Measurements from ENCODE around the gene SETD6.

SETD6 gene

DNA sequence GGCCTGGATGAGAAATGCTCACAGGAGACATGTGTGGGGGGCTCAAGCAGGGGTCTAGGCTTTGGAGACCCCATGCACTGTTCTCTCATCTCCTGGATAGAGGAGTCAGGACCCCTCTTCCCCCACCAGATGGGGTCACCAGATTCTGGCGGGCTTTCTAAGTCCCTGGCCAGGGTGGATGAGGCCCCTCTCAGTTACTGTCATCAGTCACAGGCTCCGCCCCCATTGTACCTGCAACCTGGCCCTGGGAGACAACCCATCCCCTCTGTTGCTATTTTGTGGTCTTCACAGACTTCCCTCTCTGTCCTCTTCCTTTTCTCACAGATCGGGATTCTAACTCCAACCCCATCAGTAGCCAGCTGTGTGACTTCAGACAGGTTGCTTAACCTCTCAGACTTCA lies 48.9 kb upstream of the SETD6 start (continued):
- TF ChIP-seq ZNF112 (tag by site-specific recombination; IDR thresholded peaks at IDR 0.05) = no peak
- no peak for TF ChIP-seq ZEB2 (tag by site-specific recombination; IDR thresholded peaks at IDR 0.05)
- TF ChIP-seq, protein P1, sequence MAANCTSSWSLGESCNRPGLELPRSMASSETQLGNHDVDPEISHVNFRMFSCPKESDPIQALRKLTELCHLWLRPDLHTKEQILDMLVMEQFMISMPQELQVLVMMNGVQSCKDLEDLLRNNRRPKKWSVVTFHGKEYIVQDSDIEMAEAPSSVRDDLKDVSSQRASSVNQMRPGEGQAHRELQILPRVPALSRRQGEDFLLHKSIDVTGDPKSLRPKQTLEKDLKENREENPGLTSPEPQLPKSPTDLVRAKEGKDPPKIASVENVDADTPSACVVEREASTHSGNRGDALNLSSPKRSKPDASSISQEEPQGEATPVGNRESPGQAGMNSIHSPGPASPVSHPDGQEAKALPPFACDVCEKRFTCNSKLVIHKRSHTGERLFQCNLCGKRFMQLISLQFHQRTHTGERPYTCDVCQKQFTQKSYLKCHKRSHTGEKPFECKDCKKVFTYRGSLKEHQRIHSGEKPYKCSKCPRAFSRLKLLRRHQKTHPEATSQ (tag by site-specific recombination; IDR thresholded peaks at IDR 0.05) = no peak

DNA sequence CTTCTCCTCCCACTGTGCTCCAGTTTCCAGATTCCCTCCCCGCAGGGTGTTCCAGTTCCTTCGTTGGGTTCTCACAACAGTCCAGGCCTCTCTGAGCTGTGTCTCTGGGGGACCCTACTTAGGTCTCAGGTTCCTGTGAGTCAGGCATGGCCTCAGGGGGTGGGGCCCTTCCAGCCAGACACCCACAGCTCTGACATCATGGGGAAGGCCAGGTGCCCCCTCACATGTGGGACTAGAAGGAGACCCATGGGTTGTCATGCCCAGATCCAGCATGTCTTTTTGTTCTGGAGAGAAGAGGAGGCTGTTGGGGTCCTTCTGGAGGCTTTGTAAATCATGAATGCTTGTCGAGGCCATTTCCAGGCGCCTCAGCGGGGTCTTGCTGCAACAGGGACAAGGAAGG lies 47.4 kb upstream of the SETD6 start:
- ChIA-PET CTCF (interaction anchor here (0.9 kb wide), 1 partner anchor 20 kb away, joined by 4 read pairs; no protein-coding TSS in a partner anchor), POLR2A (no interaction called here)
- Histone ChIP-seq H3K4me1 (ENCODE audit: control insufficient read depth, insufficient read depth, low read length) (peaks cover 2% of the 10 kb centered on the region; the same call in 1 of the 2 replicates), H3K4me3 (ENCODE audit: low read depth, low read length) (no peak overlapping the region), H3K36me3 (ENCODE audit: control insufficient read depth in 2 of 2, insufficient read depth in 1 of 2, low read length in 2 of 2) (no peaks in the 10 kb centered on the region), H3K27ac (ENCODE audit: extremely low read depth, low read depth, low read length) (no peak overlapping the region), H3K9me3 (ENCODE audit: control insufficient read depth, insufficient read depth, low read depth, low read length) (no peaks in the 10 kb centered on the region)
- TF ChIP-seq ZFHX2 (tag by site-specific recombination; conservative IDR thresholded peaks at IDR 0.05) (peak; percentile 45), YY2 (tag by site-specific recombination; IDR thresholded peaks at IDR 0.05) (no peak), ZNF423 (tag by site-specific recombination; IDR thresholded peaks at IDR 0.05) (no peak), GFI1B (tag by site-specific recombination; IDR thresholded peaks at IDR 0.05) (no peak), ZBTB48 (tag by site-specific recombination; IDR thresholded peaks at IDR 0.05) (no peak), KLF7 (tag by site-specific recombination; IDR thresholded peaks at IDR 0.05; ENCODE audit: borderline replicate concordance) (no peak), ZNF155 (tag by site-specific recombination; IDR thresholded peaks at IDR 0.05) (no peak), KLF9 (tag by site-specific recombination; IDR thresholded peaks at IDR 0.05; ENCODE audit: low read depth) (no peak), ZNF654 (tag by site-specific recombination; IDR thresholded peaks at IDR 0.05; ENCODE audit: low read depth) (no peak), ZBTB1 (tag by site-specific recombination; IDR thresholded peaks at IDR 0.05) (no peak), EGR2 (tag by site-specific recombination; IDR thresholded peaks at IDR 0.05; ENCODE audit: low read depth) (peak; percentile 51; the same call in 1 of the 2 replicates), ZNF626 (tag by site-specific recombination; IDR thresholded peaks at IDR 0.05) (no peak), ZNF394 (tag by site-specific recombination; IDR thresholded peaks at IDR 0.05; ENCODE audit: borderline replicate concordance) (no peak), OVOL3 (tag by site-specific recombination; IDR thresholded peaks at IDR 0.05) (no peak), ZIC2 (tag by site-specific recombination; IDR thresholded peaks at IDR 0.05) (0 out of 2 replicates have a peak, but pooled peaks have one; percentile 11), ZNF311 (tag by site-specific recombination; IDR thresholded peaks at IDR 0.05; ENCODE audit: borderline replicate concordance) (no peak), SP3 (tag by site-specific recombination; IDR thresholded peaks at IDR 0.05) (no peak), ZBTB20 (tag by site-specific recombination; IDR thresholded peaks at IDR 0.05) (no peak)
- TF ChIP-seq, protein P2, sequence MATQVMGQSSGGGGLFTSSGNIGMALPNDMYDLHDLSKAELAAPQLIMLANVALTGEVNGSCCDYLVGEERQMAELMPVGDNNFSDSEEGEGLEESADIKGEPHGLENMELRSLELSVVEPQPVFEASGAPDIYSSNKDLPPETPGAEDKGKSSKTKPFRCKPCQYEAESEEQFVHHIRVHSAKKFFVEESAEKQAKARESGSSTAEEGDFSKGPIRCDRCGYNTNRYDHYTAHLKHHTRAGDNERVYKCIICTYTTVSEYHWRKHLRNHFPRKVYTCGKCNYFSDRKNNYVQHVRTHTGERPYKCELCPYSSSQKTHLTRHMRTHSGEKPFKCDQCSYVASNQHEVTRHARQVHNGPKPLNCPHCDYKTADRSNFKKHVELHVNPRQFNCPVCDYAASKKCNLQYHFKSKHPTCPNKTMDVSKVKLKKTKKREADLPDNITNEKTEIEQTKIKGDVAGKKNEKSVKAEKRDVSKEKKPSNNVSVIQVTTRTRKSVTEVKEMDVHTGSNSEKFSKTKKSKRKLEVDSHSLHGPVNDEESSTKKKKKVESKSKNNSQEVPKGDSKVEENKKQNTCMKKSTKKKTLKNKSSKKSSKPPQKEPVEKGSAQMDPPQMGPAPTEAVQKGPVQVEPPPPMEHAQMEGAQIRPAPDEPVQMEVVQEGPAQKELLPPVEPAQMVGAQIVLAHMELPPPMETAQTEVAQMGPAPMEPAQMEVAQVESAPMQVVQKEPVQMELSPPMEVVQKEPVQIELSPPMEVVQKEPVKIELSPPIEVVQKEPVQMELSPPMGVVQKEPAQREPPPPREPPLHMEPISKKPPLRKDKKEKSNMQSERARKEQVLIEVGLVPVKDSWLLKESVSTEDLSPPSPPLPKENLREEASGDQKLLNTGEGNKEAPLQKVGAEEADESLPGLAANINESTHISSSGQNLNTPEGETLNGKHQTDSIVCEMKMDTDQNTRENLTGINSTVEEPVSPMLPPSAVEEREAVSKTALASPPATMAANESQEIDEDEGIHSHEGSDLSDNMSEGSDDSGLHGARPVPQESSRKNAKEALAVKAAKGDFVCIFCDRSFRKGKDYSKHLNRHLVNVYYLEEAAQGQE (tag by site-specific recombination; IDR thresholded peaks at IDR 0.05) = no peak
- TF ChIP-seq, protein P3, sequence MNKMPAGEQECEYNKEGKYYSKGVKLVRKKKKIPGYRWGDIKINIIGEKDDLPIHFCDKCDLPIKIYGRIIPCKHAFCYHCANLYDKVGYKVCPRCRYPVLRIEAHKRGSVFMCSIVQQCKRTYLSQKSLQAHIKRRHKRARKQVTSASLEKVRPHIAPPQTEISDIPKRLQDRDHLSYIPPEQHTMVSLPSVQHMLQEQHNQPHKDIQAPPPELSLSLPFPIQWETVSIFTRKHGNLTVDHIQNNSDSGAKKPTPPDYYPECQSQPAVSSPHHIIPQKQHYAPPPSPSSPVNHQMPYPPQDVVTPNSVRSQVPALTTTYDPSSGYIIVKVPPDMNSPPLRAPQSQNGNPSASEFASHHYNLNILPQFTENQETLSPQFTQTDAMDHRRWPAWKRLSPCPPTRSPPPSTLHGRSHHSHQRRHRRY (tag by site-specific recombination; IDR thresholded peaks at IDR 0.05) = no peak
- TF ChIP-seq, protein P4, sequence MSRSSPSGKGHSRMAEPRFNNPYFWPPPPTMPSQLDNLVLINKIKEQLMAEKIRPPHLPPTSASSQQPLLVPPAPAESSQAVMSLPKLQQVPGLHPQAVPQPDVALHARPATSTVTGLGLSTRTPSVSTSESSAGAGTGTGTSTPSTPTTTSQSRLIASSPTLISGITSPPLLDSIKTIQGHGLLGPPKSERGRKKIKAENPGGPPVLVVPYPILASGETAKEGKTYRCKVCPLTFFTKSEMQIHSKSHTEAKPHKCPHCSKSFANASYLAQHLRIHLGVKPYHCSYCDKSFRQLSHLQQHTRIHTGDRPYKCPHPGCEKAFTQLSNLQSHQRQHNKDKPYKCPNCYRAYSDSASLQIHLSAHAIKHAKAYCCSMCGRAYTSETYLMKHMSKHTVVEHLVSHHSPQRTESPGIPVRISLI (tag by site-specific recombination; IDR thresholded peaks at IDR 0.05) = no peak
